ENCODE data around the gene KATNA1. TPM values are rescaled to one million over a fixed set of nuclear protein-coding genes. Genes with fewer than 3 reads are reported as not detected.

KATNA1 gene
- total RNA-seq, 2 experiments from 2014 or later, result 20.6 to 20.7 TPM

DNA sequence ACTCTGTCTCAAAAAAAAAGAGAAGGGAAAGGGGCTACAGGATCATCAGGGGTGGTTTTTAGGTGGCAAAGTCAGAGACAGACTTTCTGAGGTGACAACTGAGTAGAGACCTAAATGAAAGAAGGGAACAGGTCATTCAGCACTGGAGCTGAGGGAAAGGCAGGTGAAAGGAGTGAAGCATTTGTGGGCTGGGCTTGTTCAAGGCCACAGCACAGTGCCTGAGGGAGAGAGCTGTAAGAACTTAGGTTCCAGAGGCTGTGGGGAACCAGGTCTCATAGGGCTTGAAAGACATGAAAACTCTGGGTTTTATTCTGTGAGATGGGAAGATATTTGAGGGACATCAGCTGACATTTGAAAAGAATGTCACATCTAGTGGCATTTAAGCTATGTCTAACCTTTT, 20.8 kb downstream of the KATNA1 start:
- POLR2A ChIA-PET, result interaction anchor here (0.8 kb wide), 1 partner anchor 20 kb away, joined by 6 read pairs; no protein-coding TSS in a partner anchor
- CTCF ChIA-PET, result interaction anchor here (0.9 kb wide), 1 partner anchor 58 kb away, joined by 3 read pairs; no protein-coding TSS in a partner anchor

DNA sequence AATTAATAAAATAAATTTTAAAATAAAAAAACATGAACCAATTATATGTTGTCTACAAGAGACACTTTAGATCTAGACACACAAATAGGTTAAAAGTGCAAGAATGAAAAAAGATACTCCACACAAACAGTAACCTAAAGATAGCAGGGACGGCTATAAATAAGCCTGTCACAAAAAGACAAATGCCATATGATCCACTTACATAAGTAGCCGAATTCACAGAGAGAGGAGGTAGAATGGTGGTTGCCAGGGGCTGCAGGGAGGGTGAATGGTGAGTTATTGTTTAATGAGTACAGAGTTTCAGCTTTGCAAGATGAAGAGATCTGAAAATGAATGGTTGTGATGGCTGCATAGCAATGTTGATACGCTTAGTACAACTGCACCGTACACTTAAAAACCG, 32.7 kb downstream of the KATNA1 start:
- ChIA-PET POLR2A (no interaction called here), CTCF (no interaction called here)

DNA sequence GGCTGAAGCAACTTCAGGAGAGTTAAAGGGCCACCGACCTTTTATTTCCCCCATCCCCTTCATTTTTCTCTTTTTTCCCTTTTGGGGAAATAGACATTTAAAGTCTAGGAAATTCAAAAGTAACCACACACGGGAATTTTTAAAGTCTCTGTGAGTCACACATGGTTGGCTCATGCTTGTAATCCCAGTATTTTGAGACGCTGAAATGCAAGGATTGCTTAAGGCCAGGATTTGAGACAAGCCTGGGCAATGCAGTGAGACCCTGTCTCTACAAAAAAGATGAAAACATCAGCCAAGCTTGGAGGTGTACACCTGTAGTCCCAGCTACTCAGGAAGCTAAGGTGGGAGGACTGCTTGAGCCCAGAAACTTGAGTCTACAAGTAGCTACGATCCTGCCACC, 34.2 kb downstream of the KATNA1 start:
- CTCF ChIA-PET, result no interaction called here
- POLR2A ChIA-PET, result interaction anchor here (0.7 kb wide), 1 partner anchor 19 kb away, joined by 6 read pairs; no protein-coding TSS in a partner anchor

DNA sequence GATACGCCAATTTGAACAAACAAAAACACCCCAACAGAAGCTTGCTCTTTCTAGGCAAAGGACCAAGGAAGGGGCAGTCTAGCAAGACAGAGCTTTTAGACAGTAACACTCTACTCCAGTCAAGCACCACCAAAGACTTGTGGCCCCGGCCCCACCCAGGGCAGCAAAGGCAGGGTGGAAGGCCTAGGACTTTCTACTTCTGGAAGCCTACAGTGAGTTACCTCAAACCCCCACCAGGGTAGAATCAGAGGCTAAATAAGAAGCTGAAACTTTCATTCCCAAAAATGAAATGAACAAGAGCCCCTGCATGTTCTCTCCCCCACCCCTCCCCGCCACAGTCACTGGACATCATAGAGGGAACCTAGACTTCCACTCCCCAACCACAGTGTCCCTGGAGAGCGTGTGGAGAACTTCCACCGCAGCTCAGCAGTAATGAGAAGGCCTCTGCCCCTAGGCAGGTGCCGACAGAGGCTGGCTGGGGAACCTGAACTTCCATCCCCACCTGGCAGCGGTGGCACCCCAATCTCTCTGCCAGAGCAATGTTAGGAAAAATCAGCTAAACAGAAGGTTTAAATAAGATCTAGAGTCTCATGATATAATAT, 40.0 kb downstream of the KATNA1 start:
- CTCF ChIA-PET, result interaction anchor here (0.6 kb wide), 1 partner anchor 17 kb away, joined by 3 read pairs; no protein-coding TSS in a partner anchor
- POLR2A ChIA-PET, result no interaction called here

DNA sequence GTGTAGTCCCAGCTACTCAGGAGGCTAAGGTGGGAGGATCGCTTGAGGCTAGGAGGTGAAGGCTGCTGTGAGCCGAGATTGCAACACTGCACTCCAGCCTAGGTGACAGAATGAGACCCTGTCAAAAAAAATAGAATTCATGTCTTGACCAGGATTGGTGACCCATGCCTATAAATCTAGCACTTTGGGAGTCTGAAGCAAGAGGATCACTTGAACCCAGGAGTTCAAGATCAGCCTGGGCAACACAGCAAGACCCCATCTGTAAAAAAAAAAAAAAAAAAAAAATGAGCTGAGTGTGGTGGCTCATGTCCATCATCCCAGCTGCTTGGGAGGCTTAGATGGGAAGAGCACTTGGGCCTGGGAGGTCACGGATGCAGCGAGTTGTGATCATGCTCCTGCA, 48.0 kb downstream of the KATNA1 start:
- ChIA-PET CTCF (no interaction called here), POLR2A (interaction anchor here (0.6 kb wide), 1 partner anchor 816 kb away, joined by 5 read pairs; no protein-coding TSS in a partner anchor)

DNA sequence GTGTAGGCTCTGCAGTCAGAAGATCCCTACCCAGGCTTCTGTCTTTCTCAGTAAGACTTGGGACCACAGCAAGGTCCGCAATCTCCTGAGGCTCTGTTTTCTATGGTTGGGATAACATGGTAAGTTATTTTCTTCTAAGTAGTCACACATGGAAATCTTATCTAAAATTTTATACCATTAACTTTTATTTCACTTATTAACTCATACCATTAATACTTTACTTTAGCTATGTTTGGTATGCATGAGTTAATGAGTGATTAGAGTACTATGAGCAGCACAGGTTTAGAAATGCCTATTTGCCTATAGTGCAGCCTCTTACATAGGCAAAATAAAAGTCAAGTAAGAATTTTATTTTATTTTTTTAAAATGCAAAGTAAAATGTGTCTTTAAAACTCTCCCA, 55.1 kb downstream of the KATNA1 start:
- CTCF ChIA-PET, result no interaction called here
- POLR2A ChIA-PET, result no interaction called here

DNA sequence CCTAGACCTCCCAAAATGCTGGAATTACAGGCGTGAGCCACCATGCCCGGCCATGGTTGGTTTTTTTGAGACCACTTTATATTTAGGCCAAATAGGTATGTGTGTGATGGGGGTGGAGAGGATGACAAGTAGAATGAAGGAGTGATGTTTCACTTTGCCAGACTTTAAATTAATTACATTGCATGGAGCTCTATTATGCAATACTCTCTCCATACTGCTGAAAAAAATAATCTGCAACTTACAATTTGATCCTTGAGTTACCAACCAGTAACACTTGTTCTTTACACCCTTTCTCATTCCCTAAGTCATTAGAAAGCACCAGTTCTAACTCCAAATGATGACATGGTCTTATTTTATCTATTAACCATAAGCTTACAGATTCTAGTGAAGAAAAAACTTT, 55.5 kb downstream of the KATNA1 start:
- ChIA-PET POLR2A (no interaction called here), CTCF (interaction anchor here (0.6 kb wide), 1 partner anchor 33 kb away, joined by 3 read pairs; no protein-coding TSS in a partner anchor)

DNA sequence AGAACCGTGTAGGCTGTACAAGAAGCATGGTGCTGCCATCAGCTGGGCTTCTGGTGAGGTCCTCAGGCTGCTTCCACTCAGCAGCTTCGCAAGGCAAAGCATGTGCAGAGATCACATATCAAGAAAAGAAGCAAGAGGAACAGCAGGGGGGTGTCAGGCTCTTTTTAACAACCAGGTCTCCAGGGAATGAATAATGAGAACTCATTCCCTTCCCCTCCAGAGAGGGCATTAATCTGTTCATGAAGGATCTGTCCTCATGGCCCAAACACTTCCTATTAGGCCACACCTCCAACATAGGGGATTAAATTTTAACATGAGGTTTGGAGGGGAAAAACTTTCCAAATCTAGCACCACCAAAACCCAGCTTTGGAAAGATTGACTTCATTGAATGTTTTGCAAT, 62.4 kb downstream of the KATNA1 start:
- CTCF ChIA-PET, result no interaction called here
- POLR2A ChIA-PET, result no interaction called here

DNA sequence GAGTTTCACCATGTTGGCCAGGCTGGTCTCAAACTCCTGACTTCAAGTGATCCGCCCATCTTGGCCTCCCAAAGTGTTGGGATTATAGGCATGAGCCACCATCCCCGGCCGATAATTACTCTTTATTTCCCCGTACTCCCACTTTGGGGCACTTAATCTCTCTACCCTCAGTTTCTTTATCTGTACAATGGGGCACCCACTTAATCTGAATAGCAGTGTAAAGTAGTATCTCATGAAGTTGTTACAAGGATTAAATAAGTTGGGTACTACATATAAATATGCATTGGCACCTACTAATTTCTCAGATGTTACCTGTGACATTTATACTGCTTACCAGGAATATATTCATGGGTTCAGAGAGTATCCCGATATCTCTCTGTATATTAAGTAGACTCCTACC, 67.2 kb downstream of the KATNA1 start:
- POLR2A ChIA-PET, result no interaction called here

DNA sequence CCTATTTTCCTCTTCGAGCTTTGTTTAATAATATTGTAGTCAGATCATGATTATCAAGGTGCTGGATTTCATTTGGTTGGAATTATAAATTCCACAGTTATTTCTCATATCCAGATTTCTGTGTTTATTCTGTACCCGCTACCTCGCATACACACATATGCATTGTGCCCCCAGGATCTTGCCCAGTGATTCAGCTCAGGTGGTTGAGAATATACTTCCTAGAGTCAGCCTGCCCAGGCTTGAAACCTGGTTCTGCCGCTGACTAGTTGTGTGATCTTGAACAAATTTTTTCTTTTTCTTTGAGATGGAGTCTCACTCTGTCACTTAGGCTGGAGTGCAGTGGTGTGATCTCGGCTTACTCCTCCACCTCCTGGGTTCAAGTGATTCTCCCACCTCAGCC, 67.6 kb downstream of the KATNA1 start:
- CTCF ChIA-PET, result no interaction called here
- POLR2A ChIA-PET, result no interaction called here

More for the DNA sequence above, 67.2 kb downstream of the KATNA1 start:
- CTCF ChIA-PET, result no interaction called here

DNA sequence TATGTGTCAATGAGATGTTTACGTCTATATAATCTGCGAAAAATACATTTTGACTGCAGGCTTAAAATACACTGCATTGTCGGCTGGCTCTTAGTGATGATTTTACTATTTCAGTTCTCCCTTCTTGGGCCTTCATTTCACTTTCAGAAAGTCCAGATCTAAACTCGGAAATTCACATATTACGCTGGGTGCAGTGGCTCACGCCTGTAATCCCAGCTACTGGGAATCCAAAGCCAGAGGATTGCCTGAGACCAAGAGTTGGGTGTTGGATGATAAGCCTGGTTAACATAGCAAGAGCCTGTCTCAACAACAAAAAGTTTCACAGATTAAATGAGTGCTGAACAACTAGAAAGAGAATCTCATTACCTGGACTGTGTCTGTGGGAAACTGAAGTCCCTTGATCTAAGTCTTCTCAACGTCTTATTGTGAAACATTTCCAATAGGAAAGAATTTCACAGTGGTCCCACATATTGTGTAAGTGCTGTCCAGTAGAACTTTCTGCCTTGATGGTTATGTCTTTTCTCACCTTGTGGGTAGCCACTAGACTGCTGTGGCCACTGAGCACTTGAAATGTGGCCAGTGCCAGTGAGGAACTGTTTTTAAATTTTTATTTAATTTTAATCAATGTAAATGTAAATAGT, 80.4 kb downstream of the KATNA1 start:
- ChIA-PET CTCF (interaction anchor here (1.0 kb wide), 1 partner anchor 22 kb away, joined by 3 read pairs; the partner anchor contains the start of gene PPIL4), POLR2A (no interaction called here)

DNA sequence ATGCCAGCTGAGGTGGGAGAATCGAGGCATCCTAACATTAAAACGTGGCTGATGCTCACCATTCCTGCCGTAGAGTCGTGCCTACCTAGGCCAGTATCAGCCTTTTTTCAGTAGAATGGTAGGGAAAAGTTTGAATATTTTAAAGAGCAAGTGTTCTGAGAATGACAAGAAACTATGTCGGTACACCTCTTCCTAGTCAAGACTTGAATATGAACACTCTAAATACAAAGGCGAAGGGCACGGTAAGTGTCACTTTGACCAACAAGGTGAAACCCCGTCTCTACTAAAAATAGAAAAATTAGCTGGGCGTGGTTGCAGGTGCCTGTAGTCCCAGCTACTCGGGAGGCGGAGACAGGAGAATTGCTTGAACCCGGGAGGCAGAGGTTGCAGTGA, 81.3 kb downstream of the KATNA1 start:
- ChIA-PET POLR2A (no interaction called here), CTCF (interaction anchor here (1.0 kb wide), 1 partner anchor 22 kb away, joined by 3 read pairs; the partner anchor contains the start of gene PPIL4)

DNA sequence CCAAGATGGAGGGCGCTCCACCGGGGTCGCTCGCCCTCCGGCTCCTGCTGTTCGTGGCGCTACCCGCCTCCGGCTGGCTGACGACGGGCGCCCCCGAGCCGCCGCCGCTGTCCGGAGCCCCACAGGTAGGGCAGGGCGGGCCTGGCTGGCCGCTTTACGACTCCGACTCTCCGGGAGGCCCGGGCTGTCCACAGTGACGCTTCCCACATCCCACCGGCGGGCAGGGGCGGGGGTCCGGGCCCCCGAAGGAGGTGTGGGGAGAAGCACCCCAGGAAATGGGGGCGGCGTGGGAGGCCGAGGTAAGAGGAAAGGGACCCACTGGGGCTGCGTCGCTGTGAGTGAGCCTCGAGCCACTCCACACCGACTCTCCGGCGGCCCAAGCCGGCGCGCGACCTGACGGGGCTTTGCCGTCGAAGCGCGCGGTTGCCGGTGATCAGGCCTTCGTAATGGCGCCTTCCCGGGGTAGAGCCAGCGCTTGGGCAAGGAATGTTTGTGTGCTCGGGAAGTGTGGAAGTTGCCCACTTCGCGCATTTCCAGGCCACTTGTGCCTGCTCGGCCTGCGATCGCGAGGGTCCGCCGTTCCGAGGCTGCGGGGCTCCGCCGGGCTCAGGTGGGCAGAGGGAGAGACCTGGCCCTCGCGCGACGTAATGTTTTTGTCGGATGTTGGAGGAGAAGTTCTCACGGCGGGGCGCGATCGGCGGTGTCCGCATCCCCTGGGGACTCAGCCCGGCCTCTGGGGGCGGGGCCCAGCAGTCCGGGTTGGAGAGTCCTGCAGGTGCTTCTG, 81.9 kb downstream of the KATNA1 start:
- POLR2A ChIA-PET, result interaction anchor here (0.7 to 0.8 kb wide), 3 partner anchors 21 to 184 kb away, joined by 3 to 5 read pairs (median 3); partner anchors contain the start of gene PPIL4
- CTCF ChIA-PET, result interaction anchor here (0.8 to 1.1 kb wide), 3 partner anchors 19 to 21 kb away, joined by 3 to 6 read pairs (median 3); partner anchors contain the start of gene PPIL4

DNA sequence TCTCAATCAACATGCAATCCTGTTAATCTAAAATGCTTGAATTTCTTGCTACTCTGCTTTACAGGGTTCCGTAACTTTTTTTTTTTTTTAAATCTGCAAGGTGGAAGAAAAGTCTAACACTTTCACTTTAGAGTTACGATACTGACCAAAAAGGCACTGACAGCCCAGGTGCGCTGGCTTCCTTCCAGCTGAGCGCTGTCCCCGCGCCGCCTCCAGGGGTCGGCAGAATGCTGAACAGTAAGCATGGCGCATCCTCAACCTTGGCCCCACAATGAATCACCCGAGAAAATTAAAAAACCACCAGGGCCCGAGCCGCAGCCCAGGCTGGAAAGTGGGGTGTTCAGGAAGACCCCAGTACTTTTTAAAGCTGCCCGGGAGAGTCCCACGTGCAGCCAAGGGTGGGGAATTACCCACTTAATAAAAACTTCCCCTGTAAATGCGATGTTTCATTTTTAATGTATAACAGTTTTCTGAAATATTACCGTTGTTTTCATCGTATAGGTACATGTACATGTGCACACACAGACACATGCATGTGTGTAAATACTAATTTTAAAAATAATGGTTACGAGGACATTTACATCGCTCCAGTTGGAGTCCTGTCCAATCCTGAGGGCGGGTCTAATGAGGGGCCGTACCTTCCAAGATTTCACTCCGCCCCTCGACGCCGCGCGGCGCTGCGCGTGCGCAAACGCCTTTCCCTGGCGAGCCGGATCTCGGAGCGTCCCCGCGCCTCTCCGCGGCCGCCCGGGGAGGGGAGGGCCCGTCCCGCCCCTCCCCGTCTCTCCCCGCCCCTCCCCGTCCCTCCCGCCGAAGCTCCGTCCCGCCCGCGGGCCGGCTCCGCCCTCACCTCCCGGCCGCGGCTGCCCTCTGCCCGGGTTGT, 82.7 kb downstream of the KATNA1 start, which contains the start of gene GINM1:
Gene GINM1 (plus strand): TSS at position 849 of the 883 bp plus-strand sequence. CDS start 40 bp downstream, outside the sequence.
- POLR2A ChIA-PET, result interaction anchor here (0.7 to 0.8 kb wide), 3 partner anchors 20 to 184 kb away, joined by 3 to 5 read pairs (median 3); partner anchors contain the start of gene PPIL4
- CTCF ChIA-PET, result interaction anchor here (0.7 to 1.2 kb wide), 5 partner anchors 9 to 537 kb away, joined by 3 to 6 read pairs (median 3); partner anchors contain the start of gene PPIL4

DNA sequence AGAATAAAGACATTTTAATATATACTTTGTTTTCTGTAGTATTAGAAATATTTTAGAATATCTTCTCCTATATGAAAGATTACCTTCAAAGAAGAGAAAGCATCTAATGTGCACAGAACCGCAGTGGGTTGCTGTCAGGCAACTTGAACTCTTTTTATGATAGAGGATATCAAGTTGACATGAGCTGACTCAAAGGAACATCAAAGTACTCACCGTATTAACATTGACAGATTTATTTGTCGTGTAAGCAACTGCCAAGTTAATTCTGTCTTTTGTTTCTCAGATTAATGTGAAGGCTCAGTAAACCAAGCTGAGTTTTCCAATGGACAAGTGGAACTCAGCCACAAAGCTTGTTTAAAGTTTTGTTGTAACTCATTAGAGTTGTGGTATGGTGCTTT, 84.6 kb downstream of the KATNA1 start:
- CTCF ChIA-PET, result no interaction called here
- POLR2A ChIA-PET, result no interaction called here

DNA sequence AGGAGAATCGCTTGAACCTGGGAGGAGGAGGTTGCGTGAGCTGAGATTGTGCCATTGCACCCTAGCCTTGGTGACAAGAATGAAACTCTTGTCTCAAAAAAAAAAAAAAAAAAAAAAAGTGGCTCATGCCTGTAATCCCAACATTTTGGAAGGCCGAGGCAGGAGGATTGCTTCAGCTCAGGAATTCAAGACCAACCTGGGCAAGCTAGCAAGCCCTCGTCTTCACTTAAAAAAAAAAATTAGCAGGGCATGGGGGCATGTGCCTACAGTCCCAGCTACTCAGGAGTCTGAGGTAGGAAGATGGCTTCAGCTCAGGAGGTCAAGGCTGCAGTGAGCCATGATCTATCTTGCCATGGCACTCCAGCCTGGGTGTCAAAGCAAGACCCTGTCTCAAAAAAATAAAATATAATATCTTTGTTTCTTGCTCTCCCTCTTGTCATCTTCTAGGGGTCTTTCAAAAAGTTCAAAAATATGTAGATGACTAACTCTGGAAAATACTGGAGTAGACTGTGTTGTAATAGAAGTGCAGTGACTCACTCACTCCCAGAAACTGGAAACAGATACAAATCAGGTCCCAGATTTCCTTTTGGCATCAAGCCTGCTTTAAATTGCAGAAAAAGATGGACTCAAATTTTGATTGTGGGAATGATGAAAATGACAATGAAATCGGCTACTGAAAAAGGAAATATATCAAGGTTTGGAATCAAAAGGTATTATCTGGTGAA, 85.1 kb downstream of the KATNA1 start:
- POLR2A ChIA-PET, result no interaction called here
- CTCF ChIA-PET, result interaction anchor here (0.7 kb wide), 1 partner anchor 483 kb away, joined by 5 read pairs; no protein-coding TSS in a partner anchor

DNA sequence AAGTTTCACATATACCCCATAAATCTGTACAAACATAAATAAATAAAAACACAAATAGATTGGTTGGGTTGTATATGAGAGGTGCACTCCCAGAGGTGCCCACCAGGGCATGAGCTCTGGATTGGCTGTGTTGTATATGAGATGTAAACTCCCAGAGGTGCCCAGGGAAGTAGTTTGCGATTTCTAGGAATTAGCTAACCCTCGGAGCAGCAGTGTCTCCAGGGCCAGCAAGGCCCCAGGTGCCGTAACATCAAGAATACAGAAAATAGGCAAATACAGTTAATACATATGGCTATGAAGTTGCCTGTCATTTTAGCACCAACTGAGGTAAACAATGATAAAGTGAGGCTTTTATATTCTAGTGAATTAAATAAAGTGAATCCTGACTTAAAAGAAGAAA, 87.8 kb downstream of the KATNA1 start:
- ChIA-PET POLR2A (no interaction called here), CTCF (interaction anchor here (0.9 to 1.4 kb wide), 2 partner anchors 9 to 15 kb away, joined by 3 to 9 read pairs; partner anchors contain the start of gene PPIL4)

DNA sequence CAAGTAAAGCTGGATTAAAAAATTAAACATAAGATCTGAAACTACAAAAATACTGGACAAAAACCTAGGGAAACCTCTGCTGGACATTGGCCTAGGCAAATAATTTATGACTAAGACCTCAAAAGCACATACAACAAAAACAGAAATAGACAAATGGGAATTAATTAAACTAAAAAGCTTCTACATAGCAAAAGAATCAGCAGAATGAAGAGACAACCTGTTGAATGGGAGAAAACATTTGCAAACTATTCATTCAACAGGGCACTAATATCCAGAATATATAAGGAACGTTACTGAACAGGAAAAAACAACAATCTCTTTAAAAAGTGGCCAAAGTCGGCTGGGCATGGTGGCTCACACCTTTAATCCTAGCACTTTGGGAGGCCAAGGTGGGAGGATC, 89.1 kb downstream of the KATNA1 start:
- POLR2A ChIA-PET, result no interaction called here

More for the DNA sequence above, 89.1 kb downstream of the KATNA1 start:
- CTCF ChIA-PET, result interaction anchor here (0.9 kb wide), 1 partner anchor 13 kb away, joined by 3 read pairs; the partner anchor contains the start of gene PPIL4
